ENCODE measurements around the gene FMN1.

The FMN1 gene

GRCh38 chr15:32878342-32878741, 316.2 kb downstream of the FMN1 start:
- WGBS, 2 experiments: 96 to 97% methylated on average over 1 of the region's 1 CpG
- H3K9me3 ChIP-seq (ENCODE audit: control insufficient read depth, low read length): no peaks in the 10 kb centered on the region
- no peak overlapping the region for H3K27ac ChIP-seq (ENCODE audit: insufficient read depth, low read depth, low read length, poor library complexity, severe bottlenecking)
- no peaks in the 10 kb centered on the region for H3K4me1 ChIP-seq (ENCODE audit: control insufficient read depth, insufficient read depth, low read length)
- H3K4me3 ChIP-seq (ENCODE audit: insufficient read depth, low read depth, low read length): no peak overlapping the region
- H3K36me3 ChIP-seq (ENCODE audit: control insufficient read depth, insufficient read depth, low read length): no peaks in the 10 kb centered on the region
- H3K27me3 ChIP-seq (ENCODE audit: control insufficient read depth, insufficient read depth, low read length, poor library complexity, severe bottlenecking): no peaks in the 10 kb centered on the region

- Histone ChIP-seq H3K27me3 (ENCODE audit: control insufficient read depth, insufficient read depth, low read length, poor library complexity, severe bottlenecking) (no peaks in the 10 kb centered on the region), H3K4me3 (ENCODE audit: insufficient read depth, low read depth, low read length) (no peak overlapping the region), H3K36me3 (ENCODE audit: control insufficient read depth, insufficient read depth, low read length) (no peaks in the 10 kb centered on the region), H3K9me3 (ENCODE audit: control insufficient read depth, low read length) (no peaks in the 10 kb centered on the region), H3K4me1 (ENCODE audit: control insufficient read depth, insufficient read depth, low read length) (no peaks in the 10 kb centered on the region), H3K27ac (ENCODE audit: insufficient read depth, low read depth, low read length, poor library complexity, severe bottlenecking) (no peak overlapping the region)
- WGBS, 2 experiments: 95 to 96% methylated on average over 3 of the region's 3 CpGs
Measured at GRCh38 chr15:32877252-32878019, 317.1 kb downstream of the FMN1 start.

- Histone ChIP-seq H3K4me1 (ENCODE audit: control insufficient read depth, insufficient read depth, low read length) (no peaks in the 10 kb centered on the region), H3K4me3 (ENCODE audit: insufficient read depth, low read depth, low read length) (no peak overlapping the region), H3K9me3 (ENCODE audit: control insufficient read depth, low read length) (no peaks in the 10 kb centered on the region), H3K27me3 (ENCODE audit: control insufficient read depth, insufficient read depth, low read length, poor library complexity, severe bottlenecking) (no peaks in the 10 kb centered on the region), H3K27ac (ENCODE audit: insufficient read depth, low read depth, low read length, poor library complexity, severe bottlenecking) (no peak overlapping the region), H3K36me3 (ENCODE audit: control insufficient read depth, insufficient read depth, low read length) (no peaks in the 10 kb centered on the region)
- 92 to 94% methylated on average over 12 to 13 of the region's 15 CpGs for WGBS, 2 experiments
Measured at GRCh38 chr15:32873284-32874114, 321.0 kb downstream of the FMN1 start.

- 95 to 96% methylated on average over 5 of the region's 5 CpGs for WGBS, 2 experiments
- H3K27ac ChIP-seq (ENCODE audit: insufficient read depth, low read depth, low read length, poor library complexity, severe bottlenecking): no peak overlapping the region
Measured at GRCh38 chr15:32872621-32873283, 321.8 kb downstream of the FMN1 start.

GRCh38 chr15:32871883-32872282, 322.6 kb downstream of the FMN1 start:
- Histone ChIP-seq H3K9me3 (ENCODE audit: control insufficient read depth, low read length) (no peaks in the 10 kb centered on the region), H3K4me1 (ENCODE audit: control insufficient read depth, insufficient read depth, low read length) (no peaks in the 10 kb centered on the region), H3K36me3 (ENCODE audit: control insufficient read depth, insufficient read depth, low read length) (no peaks in the 10 kb centered on the region), H3K4me3 (ENCODE audit: insufficient read depth, low read depth, low read length) (no peak overlapping the region), H3K27ac (ENCODE audit: insufficient read depth, low read depth, low read length, poor library complexity, severe bottlenecking) (no peak overlapping the region), H3K27me3 (ENCODE audit: control insufficient read depth, insufficient read depth, low read length, poor library complexity, severe bottlenecking) (no peaks in the 10 kb centered on the region)
- WGBS, 2 experiments: 100% methylated on average over 1 of the region's 2 CpGs

More at GRCh38 chr15:32872621-32873283, 321.8 kb downstream of the FMN1 start:
- Histone ChIP-seq H3K27me3 (ENCODE audit: control insufficient read depth, insufficient read depth, low read length, poor library complexity, severe bottlenecking) (no peaks in the 10 kb centered on the region), H3K36me3 (ENCODE audit: control insufficient read depth, insufficient read depth, low read length) (no peaks in the 10 kb centered on the region), H3K4me1 (ENCODE audit: control insufficient read depth, insufficient read depth, low read length) (no peaks in the 10 kb centered on the region), H3K4me3 (ENCODE audit: insufficient read depth, low read depth, low read length) (no peak overlapping the region), H3K9me3 (ENCODE audit: control insufficient read depth, low read length) (no peaks in the 10 kb centered on the region)

- H3K36me3 ChIP-seq (ENCODE audit: control insufficient read depth, insufficient read depth, low read length): no peaks in the 10 kb centered on the region
- WGBS, 2 experiments: 93 to 95% methylated on average over 7 to 13 of the region's 14 CpGs
- no peaks in the 10 kb centered on the region for H3K27me3 ChIP-seq (ENCODE audit: control insufficient read depth, insufficient read depth, low read length, poor library complexity, severe bottlenecking)
- H3K4me1 ChIP-seq (ENCODE audit: control insufficient read depth, insufficient read depth, low read length): no peaks in the 10 kb centered on the region
- no peaks in the 10 kb centered on the region for H3K9me3 ChIP-seq (ENCODE audit: control insufficient read depth, low read length)
- H3K4me3 ChIP-seq (ENCODE audit: insufficient read depth, low read depth, low read length): no peak overlapping the region
- H3K27ac ChIP-seq (ENCODE audit: insufficient read depth, low read depth, low read length, poor library complexity, severe bottlenecking): no peak overlapping the region
Measured at GRCh38 chr15:32870240-32871033, 324.1 kb downstream of the FMN1 start.

GRCh38 chr15:32869776-32870175, 324.7 kb downstream of the FMN1 start:
- 93 to 95% methylated on average over 4 of the region's 4 CpGs for WGBS, 2 experiments
- Histone ChIP-seq H3K27me3 (ENCODE audit: control insufficient read depth, insufficient read depth, low read length, poor library complexity, severe bottlenecking) (no peaks in the 10 kb centered on the region), H3K27ac (ENCODE audit: insufficient read depth, low read depth, low read length, poor library complexity, severe bottlenecking) (no peak overlapping the region), H3K4me1 (ENCODE audit: control insufficient read depth, insufficient read depth, low read length) (no peaks in the 10 kb centered on the region), H3K36me3 (ENCODE audit: control insufficient read depth, insufficient read depth, low read length) (no peaks in the 10 kb centered on the region), H3K4me3 (ENCODE audit: insufficient read depth, low read depth, low read length) (no peak overlapping the region), H3K9me3 (ENCODE audit: control insufficient read depth, low read length) (no peaks in the 10 kb centered on the region)

GRCh38 chr15:32867313-32867626, 327.2 kb downstream of the FMN1 start:
- no peak overlapping the region for H3K4me3 ChIP-seq (ENCODE audit: insufficient read depth, low read depth, low read length)
- H3K9me3 ChIP-seq (ENCODE audit: control insufficient read depth, low read length): no peaks in the 10 kb centered on the region
- no peak overlapping the region for H3K27ac ChIP-seq (ENCODE audit: insufficient read depth, low read depth, low read length, poor library complexity, severe bottlenecking)
- WGBS, 2 experiments: 93% methylated on average over 9 of the region's 9 CpGs
- H3K36me3 ChIP-seq (ENCODE audit: control insufficient read depth, insufficient read depth, low read length): no peaks in the 10 kb centered on the region
- no peaks in the 10 kb centered on the region for H3K4me1 ChIP-seq (ENCODE audit: control insufficient read depth, insufficient read depth, low read length)
- no peaks in the 10 kb centered on the region for H3K27me3 ChIP-seq (ENCODE audit: control insufficient read depth, insufficient read depth, low read length, poor library complexity, severe bottlenecking)

GRCh38 chr15:32866454-32867312, 327.8 kb downstream of the FMN1 start:
- 52 to 64% methylated on average over 6 of the region's 6 CpGs for WGBS, 2 experiments
- H3K36me3 ChIP-seq (ENCODE audit: control insufficient read depth, insufficient read depth, low read length): no peaks in the 10 kb centered on the region
- no peak overlapping the region for H3K4me3 ChIP-seq (ENCODE audit: insufficient read depth, low read depth, low read length)
- no peak overlapping the region for H3K27ac ChIP-seq (ENCODE audit: insufficient read depth, low read depth, low read length, poor library complexity, severe bottlenecking)
- no peaks in the 10 kb centered on the region for H3K9me3 ChIP-seq (ENCODE audit: control insufficient read depth, low read length)
- H3K4me1 ChIP-seq (ENCODE audit: control insufficient read depth, insufficient read depth, low read length): no peaks in the 10 kb centered on the region
- H3K27me3 ChIP-seq (ENCODE audit: control insufficient read depth, insufficient read depth, low read length, poor library complexity, severe bottlenecking): no peaks in the 10 kb centered on the region
